NT2/D1 (cell line): Measurements from ENCODE around the gene IGFBP5.

Experiments
- DNase-seq: peaks from one replicate; pipeline ENCODE4 v3.0.0-alpha.2; 2011; ENCODE audit warnings: low read depth, low spot score
- H3K27me3 ChIP-seq: 2 replicates; pipeline ENCODE4 v1.6.0; 2011; ENCODE audit warnings: mild to moderate bottlenecking; ENCODE audit not compliant: insufficient read length, insufficient read depth
- H3K36me3 ChIP-seq: 2 replicates; pipeline ENCODE4 v1.6.1; 2011; ENCODE audit warnings: mild to moderate bottlenecking, low read length, mixed read lengths; ENCODE audit not compliant: insufficient read depth, insufficient read length
- H3K4me1 ChIP-seq: 2 replicates; pipeline ENCODE4 v1.5.1; 2011; ENCODE audit not compliant: insufficient read depth, insufficient read length
- H3K4me3 ChIP-seq: 2 replicates; pipeline ENCODE4 v1.5.1; 2011; ENCODE audit warnings: low read depth; ENCODE audit not compliant: insufficient read length
- H3K9ac ChIP-seq: 2 replicates; pipeline ENCODE4 v1.6.0; 2011; ENCODE audit warnings: low read depth; ENCODE audit not compliant: insufficient read length
- H3K9me3 ChIP-seq: 2 replicates; pipeline ENCODE4 v1.5.1; 2011; ENCODE audit warnings: mild to moderate bottlenecking, low read length; ENCODE audit not compliant: insufficient read depth
- SUZ12 ChIP-seq: IDR thresholded peaks from 2 replicates; pipeline ENCODE4 v1.6.1; 2011; ENCODE audit not compliant: insufficient read length, insufficient read depth; ENCODE audit errors: extremely low read depth
- YY1 ChIP-seq: IDR thresholded peaks from 2 replicates; pipeline ENCODE4 v1.6.1; 2011; ENCODE audit not compliant: insufficient read length, insufficient read depth
- ZNF274 ChIP-seq: IDR thresholded peaks from 2 replicates; pipeline ENCODE4 v1.6.1; 2011; ENCODE audit warnings: mild to moderate bottlenecking, low read depth, low read length

Gene IGFBP5

GRCh38 chr2:216659276-216659675 lies 36.1 kb downstream of the IGFBP5 start:
- no peak for TF ChIP-seq SUZ12
- DNase-seq: no peak
- H3K36me3 ChIP-seq: peaks cover 87% of the 10 kb centered on the region

GRCh38 chr2:216658757-216659156 lies 36.6 kb downstream of the IGFBP5 start:
- Histone ChIP-seq H3K9ac (no peak overlapping the region), H3K9me3 (no peaks in the 10 kb centered on the region), H3K4me1 (peaks cover 9% of the 10 kb centered on the region), H3K36me3 (peaks cover 86% of the 10 kb centered on the region), H3K4me3 (no peak overlapping the region), H3K27me3 (no peaks in the 10 kb centered on the region)
- TF ChIP-seq YY1 (no peak), SUZ12 (no peak), ZNF274 (no peak)
- no peak for DNase-seq

More at GRCh38 chr2:216659276-216659675, 36.1 kb downstream of the IGFBP5 start:
- H3K4me1 ChIP-seq: peaks cover 10% of the 10 kb centered on the region
- no peaks in the 10 kb centered on the region for H3K27me3 ChIP-seq
- H3K9ac ChIP-seq: no peak overlapping the region
- H3K4me3 ChIP-seq: no peak overlapping the region
- no peaks in the 10 kb centered on the region for H3K9me3 ChIP-seq

GRCh38 chr2:216657980-216658379 lies 37.4 kb downstream of the IGFBP5 start:
- H3K4me1 ChIP-seq: peaks cover 9% of the 10 kb centered on the region
- no peaks in the 10 kb centered on the region for H3K27me3 ChIP-seq
- no peak for DNase-seq
- H3K9me3 ChIP-seq: no peaks in the 10 kb centered on the region
- peaks cover 79% of the 10 kb centered on the region for H3K36me3 ChIP-seq
- TF ChIP-seq YY1 (no peak), ZNF274 (no peak), SUZ12 (no peak)
- H3K4me3 ChIP-seq: no peak overlapping the region
- no peak overlapping the region for H3K9ac ChIP-seq

- no peaks in the 10 kb centered on the region for H3K27me3 ChIP-seq
- no peak overlapping the region for H3K9ac ChIP-seq
- H3K4me1 ChIP-seq: peaks cover 9% of the 10 kb centered on the region
- H3K36me3 ChIP-seq: peaks cover 80% of the 10 kb centered on the region
- no peaks in the 10 kb centered on the region for H3K9me3 ChIP-seq
- TF ChIP-seq ZNF274 (no peak), YY1 (no peak), SUZ12 (no peak)
- no peak overlapping the region for H3K4me3 ChIP-seq
- DNase-seq: no peak
These were observed 38.1 kb downstream of the IGFBP5 start for GRCh38 chr2:216657086-216657855.

GRCh38 chr2:216654528-216655052 lies 40.8 kb downstream of the IGFBP5 start:
- Histone ChIP-seq H3K36me3 (peaks cover 68% of the 10 kb centered on the region), H3K4me3 (no peak overlapping the region), H3K9ac (no peak overlapping the region), H3K4me1 (peaks cover 9% of the 10 kb centered on the region), H3K9me3 (no peaks in the 10 kb centered on the region), H3K27me3 (no peaks in the 10 kb centered on the region)
- TF ChIP-seq ZNF274 (no peak), SUZ12 (no peak), YY1 (no peak)
- no peak for DNase-seq

GRCh38 chr2:216653931-216654365 lies 41.4 kb downstream of the IGFBP5 start:
- DNase-seq: no peak
- H3K4me1 ChIP-seq: peaks cover 11% of the 10 kb centered on the region
- TF ChIP-seq ZNF274 (no peak), SUZ12 (no peak), YY1 (no peak)
- no peak overlapping the region for H3K4me3 ChIP-seq
- no peaks in the 10 kb centered on the region for H3K9me3 ChIP-seq
- no peak overlapping the region for H3K9ac ChIP-seq
- no peaks in the 10 kb centered on the region for H3K27me3 ChIP-seq
- peaks cover 65% of the 10 kb centered on the region for H3K36me3 ChIP-seq

GRCh38 chr2:216653093-216653799 lies 42.1 kb downstream of the IGFBP5 start:
- Histone ChIP-seq H3K4me3 (no peak overlapping the region), H3K36me3 (peaks cover 63% of the 10 kb centered on the region), H3K4me1 (peaks cover 11% of the 10 kb centered on the region), H3K9me3 (no peaks in the 10 kb centered on the region), H3K9ac (no peak overlapping the region), H3K27me3 (no peaks in the 10 kb centered on the region)
- no peak for TF ChIP-seq YY1
- TF ChIP-seq SUZ12: no peak
- TF ChIP-seq ZNF274: no peak
- no peak for DNase-seq
